Measurements from ENCODE around the gene TBXA2R. TPM values are rescaled to one million over a fixed set of nuclear protein-coding genes. Genes with fewer than 3 reads are reported as not detected.

TBXA2R gene
- total RNA-seq, 1 donor = 1.4 TPM

DNA sequence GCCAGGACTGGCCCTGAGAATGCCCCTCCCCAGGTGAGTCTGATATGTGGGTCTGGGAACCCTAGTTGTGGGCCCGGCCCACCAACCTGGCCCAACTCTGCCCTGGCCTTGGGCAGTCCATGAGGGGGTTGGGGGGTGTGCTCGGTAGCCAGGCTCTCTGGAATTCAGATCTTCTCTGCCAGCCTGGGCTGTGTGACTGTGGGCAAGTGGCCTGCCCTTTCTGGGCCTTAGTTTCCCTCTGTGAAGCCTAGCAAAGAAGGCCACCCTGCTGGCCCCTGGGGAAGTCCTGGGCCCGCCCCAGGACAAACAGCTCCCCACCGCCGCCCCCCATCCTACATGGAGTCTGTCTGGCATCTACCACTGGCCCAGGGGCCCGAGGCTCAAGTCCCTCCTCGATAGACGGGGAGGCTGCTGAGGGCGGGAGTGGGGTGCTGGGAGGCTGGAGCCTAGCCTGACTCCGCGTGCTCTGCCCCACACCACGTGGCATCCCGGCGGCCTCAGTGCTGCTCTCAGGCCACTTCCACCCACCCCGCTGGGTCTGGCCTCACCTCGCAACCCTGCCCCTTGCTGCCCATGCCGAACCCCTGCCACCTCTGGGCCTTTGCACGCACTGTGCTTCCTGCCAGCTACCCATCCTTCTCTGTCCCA lies 8.3 kb upstream of the TBXA2R start:
- H3K4me2 ChIP-seq (ENCODE audit: insufficient read depth, low read length) = no peak overlapping the region
- TF ChIP-seq CTCF (IDR thresholded peaks at IDR 0.05; ENCODE audit: extremely low read depth, low read depth, low read length) = no peak
- no peaks in the 10 kb centered on the region for H3K4me1 ChIP-seq (ENCODE audit: insufficient read depth, low read length)
- peaks cover 13% of the 10 kb centered on the region for H3K36me3 ChIP-seq (ENCODE audit: insufficient read depth, low read length)
- no peaks in the 10 kb centered on the region for H3K27me3 ChIP-seq (ENCODE audit: insufficient read depth, low read length)
- no peak overlapping the region for H3K4me3 ChIP-seq (ENCODE audit: insufficient read depth, low read length)
- H3K9me3 ChIP-seq (ENCODE audit: low read depth, low read length) = no peaks in the 10 kb centered on the region
- no peak for DNase-seq (ENCODE audit: insufficient read length, low spot score, missing footprints)
- H2AFZ ChIP-seq (ENCODE audit: low read length) = no peak overlapping the region
- H3K27ac ChIP-seq (ENCODE audit: low read depth, low read length) = no peak overlapping the region
- peaks cover 7% of the 10 kb centered on the region for H4K20me1 ChIP-seq (ENCODE audit: insufficient read depth, low read length)
- no peaks in the 10 kb centered on the region for H3K79me2 ChIP-seq (ENCODE audit: insufficient read depth, low read length)

DNA sequence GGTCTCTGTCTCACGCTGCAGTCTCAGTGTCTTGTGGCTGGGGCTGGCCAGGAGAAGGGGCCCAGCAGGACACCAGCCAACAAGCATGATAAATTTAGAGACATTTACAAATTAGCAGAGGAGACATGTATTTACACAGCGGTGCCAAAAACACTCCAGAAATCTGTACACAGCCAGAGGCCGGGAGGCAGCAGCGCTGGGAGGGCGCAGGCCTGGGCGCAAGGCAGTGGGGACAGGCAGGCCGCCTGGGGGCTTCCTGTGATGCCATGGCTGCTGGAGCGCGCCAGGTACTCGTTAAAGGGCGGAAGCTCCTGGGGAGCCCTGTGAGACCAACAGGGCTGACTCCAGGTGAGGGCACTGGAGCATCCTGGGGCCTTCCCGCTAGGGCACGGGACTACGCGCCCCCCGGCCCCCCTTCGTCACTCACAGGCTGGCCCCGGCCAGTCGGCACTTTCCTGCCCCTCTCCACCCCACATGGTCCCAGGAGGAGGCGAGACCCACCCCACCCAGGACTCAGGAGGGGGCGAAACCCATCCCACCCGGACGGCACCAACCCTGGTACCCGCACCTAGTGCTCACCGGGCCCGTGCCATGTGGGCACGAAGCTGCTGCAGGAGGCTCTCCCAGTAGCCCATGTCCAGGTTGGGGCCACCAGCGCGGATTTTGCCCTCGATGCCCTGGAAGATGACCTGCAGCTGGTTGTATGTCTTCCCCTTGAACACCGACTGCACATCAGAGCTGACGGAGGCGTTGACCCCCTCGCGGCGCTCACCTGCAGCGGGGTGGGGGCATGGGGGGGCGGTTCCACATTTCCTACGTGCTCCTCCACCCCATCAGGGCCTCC lies 7.4 kb upstream of the TBXA2R start:
- H2AFZ ChIP-seq (ENCODE audit: low read length) = no peak overlapping the region
- H3K27me3 ChIP-seq (ENCODE audit: insufficient read depth, low read length) = no peaks in the 10 kb centered on the region
- no peak overlapping the region for H3K4me2 ChIP-seq (ENCODE audit: insufficient read depth, low read length)
- H3K79me2 ChIP-seq (ENCODE audit: insufficient read depth, low read length) = no peaks in the 10 kb centered on the region
- no peak for TF ChIP-seq CTCF (IDR thresholded peaks at IDR 0.05; ENCODE audit: extremely low read depth, low read depth, low read length)
- no peak overlapping the region for H3K4me3 ChIP-seq (ENCODE audit: insufficient read depth, low read length)
- peaks cover 7% of the 10 kb centered on the region for H4K20me1 ChIP-seq (ENCODE audit: insufficient read depth, low read length)
- H3K4me1 ChIP-seq (ENCODE audit: insufficient read depth, low read length) = no peaks in the 10 kb centered on the region
- H3K9me3 ChIP-seq (ENCODE audit: low read depth, low read length) = no peaks in the 10 kb centered on the region
- no peak overlapping the region for H3K27ac ChIP-seq (ENCODE audit: low read depth, low read length)
- peaks cover 13% of the 10 kb centered on the region for H3K36me3 ChIP-seq (ENCODE audit: insufficient read depth, low read length)
- no peak for DNase-seq (ENCODE audit: insufficient read length, low spot score, missing footprints)

DNA sequence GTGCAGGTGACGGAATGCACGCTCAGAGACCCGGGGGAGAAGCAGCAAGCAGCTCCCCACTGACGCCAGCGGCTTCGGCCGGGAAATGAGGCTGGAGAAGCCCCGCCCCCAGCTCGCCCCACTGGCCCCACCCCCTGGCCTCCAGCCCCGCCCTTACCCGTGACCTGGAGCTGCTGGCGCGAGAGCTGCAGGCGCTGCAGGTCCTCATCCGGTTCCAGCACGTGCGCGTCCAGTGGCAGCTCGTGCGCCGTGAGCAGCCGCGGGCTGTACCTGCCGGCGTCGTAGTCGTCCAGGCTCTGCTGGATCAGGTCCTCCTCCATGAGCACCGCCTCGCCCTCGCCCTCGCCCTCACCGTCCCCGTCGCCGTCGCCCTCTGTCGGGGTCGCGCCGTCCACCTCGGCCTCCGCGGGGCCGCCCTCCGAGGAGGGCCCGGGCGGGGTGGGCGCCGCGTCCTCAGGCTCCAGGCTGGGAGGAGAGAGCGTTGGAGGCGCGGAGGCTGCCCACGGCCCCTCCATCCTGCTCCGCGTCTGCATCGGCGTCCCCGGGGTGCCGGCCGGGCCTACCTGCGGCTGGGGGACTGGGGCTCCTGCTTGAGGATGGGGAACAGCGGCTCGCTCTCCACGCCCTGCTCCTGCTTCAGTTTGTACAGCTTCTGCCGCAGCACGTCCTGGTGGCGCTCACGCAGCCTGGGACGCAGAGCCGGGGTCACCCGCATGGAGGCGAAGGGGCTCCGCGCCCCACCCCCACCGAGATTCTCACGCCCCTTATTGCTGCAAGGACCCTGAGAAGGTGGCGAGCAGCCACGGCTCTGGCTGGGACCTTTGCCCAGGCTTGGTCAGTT lies 6.4 kb upstream of the TBXA2R start:
- TF ChIP-seq CTCF (IDR thresholded peaks at IDR 0.05; ENCODE audit: extremely low read depth, low read depth, low read length) = no peak
- no peak for DNase-seq (ENCODE audit: insufficient read length, low spot score, missing footprints)
- H2AFZ ChIP-seq (ENCODE audit: low read length) = no peak overlapping the region
- H3K27me3 ChIP-seq (ENCODE audit: insufficient read depth, low read length) = no peaks in the 10 kb centered on the region
- H4K20me1 ChIP-seq (ENCODE audit: insufficient read depth, low read length) = peaks cover 5% of the 10 kb centered on the region
- peaks cover 13% of the 10 kb centered on the region for H3K36me3 ChIP-seq (ENCODE audit: insufficient read depth, low read length)
- no peaks in the 10 kb centered on the region for H3K79me2 ChIP-seq (ENCODE audit: insufficient read depth, low read length)
- H3K4me2 ChIP-seq (ENCODE audit: insufficient read depth, low read length) = no peak overlapping the region
- H3K4me3 ChIP-seq (ENCODE audit: insufficient read depth, low read length) = no peak overlapping the region
- H3K4me1 ChIP-seq (ENCODE audit: insufficient read depth, low read length) = no peaks in the 10 kb centered on the region
- H3K9me3 ChIP-seq (ENCODE audit: low read depth, low read length) = no peaks in the 10 kb centered on the region
- H3K27ac ChIP-seq (ENCODE audit: low read depth, low read length) = no peak overlapping the region
